HEK293 (cell line): ENCODE measurements around the gene FCAR.
"Not testable (repeated sequence)": the region's sequence is repeated elsewhere in the genome, so short reads cannot be mapped to it uniquely, and the experiment has no call there.

Experiments used
- CTCF ChIA-PET: fragments of 350-600 bp; formaldehyde crosslinking; extraction: SDS; loops from one replicate; lab custom pipeline; 2021; ENCODE audit warnings: antibody characterized with exemption; lab: Yijun Ruan, JAX
- POLR2A ChIA-PET: fragments of 300-600 bp; formaldehyde crosslinking; extraction: SDS; loops from one replicate; lab custom pipeline; 2020; ENCODE audit warnings: antibody characterized with exemption, inconsistent platforms; lab: Yijun Ruan, JAX
- H3K27ac ChIP-seq: fragments of 200-500 bp; sonication (Bioruptor generic); 2 replicates; pipeline ENCODE4 v1.5.1; 2014; ENCODE audit warnings: low read depth, low read length, control low read depth, inconsistent platforms; ENCODE audit errors: extremely low read depth
- H3K36me3 ChIP-seq, 2 experiments: fragments of 200-500 bp in 1 of 2; sonication (Bioruptor generic) in 1 of 2; 1 replicate in 1 of 2; 2 replicates in 1 of 2; pipeline ENCODE4 v1.5.1; 2014 to 2017; ENCODE audit warnings: inconsistent platforms in 2 of 2, low read length in 2 of 2; ENCODE audit not compliant: control insufficient read depth in 2 of 2, insufficient read depth in 1 of 2
- H3K4me1 ChIP-seq: fragments of 200-500 bp; sonication (Bioruptor generic); 2 replicates; pipeline ENCODE4 v1.5.1; 2014; ENCODE audit warnings: mild to moderate bottlenecking, low read length, inconsistent platforms; ENCODE audit not compliant: control insufficient read depth, insufficient read depth
- H3K4me3 ChIP-seq: 2 replicates; pipeline ENCODE4 v1.5.1; 2011; ENCODE audit warnings: low read depth, mild to moderate bottlenecking, control low read depth, low read length, moderate library complexity
- H3K9me3 ChIP-seq: fragments of 200-500 bp; sonication (Bioruptor generic); 2 replicates; pipeline ENCODE4 v1.5.1; 2014; ENCODE audit warnings: low read depth, low read length, inconsistent platforms; ENCODE audit not compliant: control insufficient read depth, insufficient read depth
- HOXC10 ChIP-seq: sonication (generic); formaldehyde crosslinking; IDR thresholded peaks from 2 replicates; pipeline ENCODE4 v1.8.1; 2023; ENCODE audit warnings: mild to moderate bottlenecking, missing genetic modification reagents
- SCRT1 ChIP-seq: fragments of 450-650 bp; formaldehyde crosslinking; IDR thresholded peaks from 2 replicates; pipeline ENCODE4 v1.5.1; 2016; ENCODE audit warnings: missing biosample characterization, missing genetic modification characterization, borderline replicate concordance
- ZNF302 ChIP-seq: fragments of 450-650 bp; formaldehyde crosslinking; IDR thresholded peaks from 2 replicates; pipeline ENCODE4 v1.5.1; 2016; ENCODE audit warnings: missing biosample characterization, missing genetic modification characterization, low read depth
- ZNF624 ChIP-seq: fragments of 450-650 bp; formaldehyde crosslinking; IDR thresholded peaks from 2 replicates; pipeline ENCODE4 v1.5.1; 2017; ENCODE audit warnings: missing biosample characterization, missing genetic modification characterization
- TF ChIP-seq, protein P1 (sequence below): fragments of 450-650 bp; IDR thresholded peaks from 2 replicates; pipeline ENCODE4 v1.5.1; 2018; ENCODE audit warnings: missing biosample characterization, missing genetic modification characterization

Gene FCAR

DNA sequence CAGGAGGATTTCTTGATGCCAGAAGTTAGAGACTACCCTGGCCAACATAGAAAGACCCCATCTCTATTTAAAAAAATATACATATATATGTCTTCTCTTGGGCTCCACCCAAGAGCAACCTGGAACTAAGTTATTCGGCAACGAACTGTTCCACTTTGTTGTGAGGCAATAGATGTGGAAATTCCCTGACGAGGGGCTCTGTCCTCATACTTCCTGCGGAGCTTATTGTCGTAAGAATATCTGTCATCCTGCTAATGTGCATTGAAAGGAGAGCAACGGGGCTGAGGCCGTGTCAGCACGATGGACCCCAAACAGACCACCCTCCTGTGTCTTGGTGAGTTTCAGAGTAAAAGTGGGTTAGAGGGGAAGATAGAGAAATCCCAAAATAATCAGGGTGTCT, at the start of gene FCAR:
Gene FCAR (plus strand): TSS at position 246 of the 400 bp plus-strand sequence. CDS start 55 bp downstream, at position 301.
- H3K9me3 ChIP-seq, result no peaks in the 10 kb centered on the region
- CTCF ChIA-PET, result interaction anchor here (0.6 to 2.7 kb wide), 2 partner anchors 199 to 545 kb away, joined by 3 to 9 read pairs; no protein-coding TSS in a partner anchor
- POLR2A ChIA-PET, result no interaction called here

DNA sequence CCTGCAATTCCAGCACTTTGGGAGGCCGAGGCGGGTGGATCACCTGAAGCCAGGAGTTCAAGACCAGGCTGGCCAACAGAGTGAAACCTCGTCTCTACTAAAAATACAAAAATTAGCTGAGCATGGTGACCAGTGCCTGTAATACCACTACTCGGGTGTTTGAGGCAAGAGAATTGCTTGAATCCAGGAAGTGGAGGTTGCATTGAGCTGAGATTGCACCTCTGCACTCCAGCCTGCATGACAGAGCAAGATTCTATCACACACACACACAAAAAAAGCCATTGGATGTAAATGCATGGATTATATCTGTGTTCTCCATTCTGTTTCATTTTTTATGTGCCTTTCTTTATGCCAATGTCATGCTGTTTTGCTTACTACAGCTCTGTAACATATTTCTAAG, 49.6 kb upstream of the FCAR start:
- CTCF ChIA-PET, H3K9me3 ChIP-seq, POLR2A ChIA-PET: not testable (repeated sequence)

More for the DNA sequence above, at the start of gene FCAR:
- Histone ChIP-seq H3K36me3 (no peaks in the 10 kb centered on the region), H3K4me3 (no peak within 1 kb of the TSS), H3K4me1 (no peaks in the 10 kb centered on the region), H3K27ac (no peak within 1 kb of the TSS)
- TF ChIP-seq ZNF302 (tag by site-specific recombination) (no peak), SCRT1 (tag by site-specific recombination) (no peak), ZNF624 (tag by site-specific recombination) (no peak), HOXC10 (no peak)
- TF ChIP-seq, protein P1, sequence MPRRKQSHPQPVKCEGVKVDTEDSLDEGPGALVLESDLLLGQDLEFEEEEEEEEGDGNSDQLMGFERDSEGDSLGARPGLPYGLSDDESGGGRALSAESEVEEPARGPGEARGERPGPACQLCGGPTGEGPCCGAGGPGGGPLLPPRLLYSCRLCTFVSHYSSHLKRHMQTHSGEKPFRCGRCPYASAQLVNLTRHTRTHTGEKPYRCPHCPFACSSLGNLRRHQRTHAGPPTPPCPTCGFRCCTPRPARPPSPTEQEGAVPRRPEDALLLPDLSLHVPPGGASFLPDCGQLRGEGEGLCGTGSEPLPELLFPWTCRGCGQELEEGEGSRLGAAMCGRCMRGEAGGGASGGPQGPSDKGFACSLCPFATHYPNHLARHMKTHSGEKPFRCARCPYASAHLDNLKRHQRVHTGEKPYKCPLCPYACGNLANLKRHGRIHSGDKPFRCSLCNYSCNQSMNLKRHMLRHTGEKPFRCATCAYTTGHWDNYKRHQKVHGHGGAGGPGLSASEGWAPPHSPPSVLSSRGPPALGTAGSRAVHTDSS, result no peak

DNA sequence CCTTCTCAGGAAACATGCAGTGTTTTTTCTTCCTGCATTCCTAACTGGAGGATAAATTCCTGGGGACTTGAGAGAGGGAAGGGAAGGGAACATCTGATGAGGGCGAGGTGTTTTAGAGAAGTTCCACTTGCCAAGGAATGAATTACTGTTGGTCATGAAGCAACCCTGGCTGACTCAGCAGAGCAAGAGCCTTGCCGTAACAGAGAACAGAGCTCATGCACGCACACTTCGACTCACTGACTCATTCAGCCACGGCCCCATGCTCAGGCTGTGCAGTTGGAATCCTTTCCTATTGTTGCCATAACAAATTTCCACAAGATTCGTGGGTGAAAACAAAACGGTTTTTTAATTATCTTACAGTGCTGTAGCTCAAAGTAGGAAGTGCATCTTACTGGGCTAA, 48.7 kb upstream of the FCAR start:
- CTCF ChIA-PET, H3K27ac ChIP-seq, H3K4me3 ChIP-seq, H3K9me3 ChIP-seq, POLR2A ChIA-PET, H3K4me1 ChIP-seq, H3K36me3 ChIP-seq: not testable (repeated sequence)

More for the DNA sequence above, 49.6 kb upstream of the FCAR start:
- not testable (repeated sequence) for H3K4me1 ChIP-seq, H3K4me3 ChIP-seq, H3K36me3 ChIP-seq, H3K27ac ChIP-seq

DNA sequence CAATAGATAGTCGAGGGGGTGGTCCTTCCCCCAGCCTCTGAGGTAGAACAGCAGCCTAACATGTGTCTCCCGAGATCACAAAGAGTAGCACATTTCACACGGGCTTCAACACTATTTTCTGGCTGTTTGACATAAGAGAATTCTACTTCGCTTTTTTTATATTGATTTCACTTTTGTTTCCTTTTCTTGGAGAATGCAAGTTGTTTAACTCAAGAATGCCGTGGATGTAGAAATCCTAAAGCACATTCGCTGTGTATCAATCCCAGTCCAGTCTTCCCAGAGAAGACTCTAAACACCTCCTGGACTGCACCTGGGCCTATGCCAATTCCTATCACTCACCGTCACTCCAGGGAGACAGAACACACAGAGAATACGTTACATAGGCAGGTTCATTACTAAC, 46.0 kb upstream of the FCAR start:
- H3K27ac ChIP-seq, H3K4me1 ChIP-seq, H3K36me3 ChIP-seq, H3K9me3 ChIP-seq, H3K4me3 ChIP-seq, POLR2A ChIA-PET, CTCF ChIA-PET: not testable (repeated sequence)

DNA sequence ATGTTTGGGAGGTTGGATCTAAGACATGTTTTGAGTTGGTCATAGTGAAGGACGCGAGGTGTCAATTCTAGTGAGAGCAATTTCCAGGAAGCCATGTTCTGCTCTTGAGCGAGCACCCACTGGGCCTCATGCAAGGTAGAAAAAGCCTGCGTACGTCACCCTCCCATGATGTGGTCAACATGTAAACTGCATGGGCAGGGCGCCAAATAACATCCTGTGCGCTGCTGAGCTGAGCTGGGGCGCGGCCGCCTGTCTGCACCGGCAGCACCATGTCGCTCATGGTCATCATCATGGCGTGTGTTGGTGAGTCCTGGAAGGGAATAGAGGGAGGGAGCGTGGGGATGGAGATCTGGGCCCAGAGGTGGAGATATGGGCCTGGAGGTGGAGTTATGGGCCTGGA, 41.5 kb upstream of the FCAR start, which contains the start of gene KIR2DS4:
Gene KIR2DS4 (plus strand): TSS at position 181 of the 400 bp plus-strand sequence.
- POLR2A ChIA-PET, H3K4me1 ChIP-seq, CTCF ChIA-PET, H3K4me3 ChIP-seq, H3K9me3 ChIP-seq, H3K36me3 ChIP-seq, H3K27ac ChIP-seq: not testable (repeated sequence)

DNA sequence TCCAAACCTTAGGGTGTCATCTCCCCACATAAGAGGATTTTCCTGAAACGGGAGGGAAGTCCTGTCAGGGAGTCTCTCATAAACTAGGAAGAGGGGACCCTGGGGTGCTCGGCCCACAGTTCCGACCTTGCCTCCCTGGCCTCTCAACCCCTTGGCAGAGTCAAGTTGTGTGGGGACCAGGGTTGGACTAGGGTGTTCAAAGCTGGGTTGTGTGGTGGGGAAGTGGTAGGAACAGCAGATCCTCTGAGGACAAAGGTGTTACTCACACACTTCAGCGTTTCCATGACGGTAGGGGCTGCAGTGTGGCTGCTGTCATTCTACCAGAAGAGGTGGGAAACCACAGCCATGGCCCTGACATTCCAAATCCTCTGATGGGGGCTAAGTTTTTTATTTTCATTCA, 38.9 kb upstream of the FCAR start:
- H3K36me3 ChIP-seq, POLR2A ChIA-PET, H3K9me3 ChIP-seq, H3K27ac ChIP-seq, H3K4me1 ChIP-seq, H3K4me3 ChIP-seq: not testable (repeated sequence)
- CTCF ChIA-PET, result interaction anchor here (0.6 kb wide), 1 partner anchor 356 kb away, joined by 5 read pairs; no protein-coding TSS in a partner anchor

DNA sequence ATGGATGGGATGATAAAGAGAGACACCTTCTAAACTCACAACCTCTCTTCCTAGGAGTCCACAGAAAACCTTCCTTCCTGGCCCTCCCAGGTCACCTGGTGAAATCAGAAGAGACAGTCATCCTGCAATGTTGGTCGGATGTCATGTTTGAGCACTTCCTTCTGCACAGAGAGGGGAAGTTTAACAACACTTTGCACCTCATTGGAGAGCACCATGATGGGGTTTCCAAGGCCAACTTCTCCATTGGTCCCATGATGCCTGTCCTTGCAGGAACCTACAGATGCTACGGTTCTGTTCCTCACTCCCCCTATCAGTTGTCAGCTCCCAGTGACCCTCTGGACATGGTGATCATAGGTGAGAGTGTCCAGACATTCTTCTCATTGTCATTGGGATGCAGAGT, 36.5 kb upstream of the FCAR start:
- H3K36me3 ChIP-seq, H3K4me1 ChIP-seq, H3K4me3 ChIP-seq, CTCF ChIA-PET, POLR2A ChIA-PET, H3K9me3 ChIP-seq, H3K27ac ChIP-seq: not testable (repeated sequence)

DNA sequence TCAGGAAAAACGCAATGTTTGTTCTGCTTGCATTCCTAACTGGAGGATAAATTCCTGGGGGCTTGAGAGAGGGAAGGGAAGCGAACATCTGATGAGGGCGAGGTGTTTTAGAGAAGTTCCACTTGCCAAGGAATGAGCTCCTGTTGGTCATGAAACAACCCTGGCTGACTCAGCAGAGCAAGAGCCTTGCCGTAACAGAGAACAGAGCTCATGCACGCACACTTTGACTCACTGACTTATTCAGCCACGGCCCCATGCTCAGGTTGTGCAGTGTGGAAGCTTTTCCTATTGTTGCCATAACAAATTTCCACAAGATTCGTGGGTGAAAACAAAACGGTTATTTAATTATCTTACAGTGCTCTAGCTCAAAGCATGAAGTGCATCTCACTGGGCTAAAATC, 30.9 kb upstream of the FCAR start:
- H3K36me3 ChIP-seq, H3K27ac ChIP-seq, CTCF ChIA-PET, H3K4me3 ChIP-seq, POLR2A ChIA-PET, H3K9me3 ChIP-seq, H3K4me1 ChIP-seq: not testable (repeated sequence)

DNA sequence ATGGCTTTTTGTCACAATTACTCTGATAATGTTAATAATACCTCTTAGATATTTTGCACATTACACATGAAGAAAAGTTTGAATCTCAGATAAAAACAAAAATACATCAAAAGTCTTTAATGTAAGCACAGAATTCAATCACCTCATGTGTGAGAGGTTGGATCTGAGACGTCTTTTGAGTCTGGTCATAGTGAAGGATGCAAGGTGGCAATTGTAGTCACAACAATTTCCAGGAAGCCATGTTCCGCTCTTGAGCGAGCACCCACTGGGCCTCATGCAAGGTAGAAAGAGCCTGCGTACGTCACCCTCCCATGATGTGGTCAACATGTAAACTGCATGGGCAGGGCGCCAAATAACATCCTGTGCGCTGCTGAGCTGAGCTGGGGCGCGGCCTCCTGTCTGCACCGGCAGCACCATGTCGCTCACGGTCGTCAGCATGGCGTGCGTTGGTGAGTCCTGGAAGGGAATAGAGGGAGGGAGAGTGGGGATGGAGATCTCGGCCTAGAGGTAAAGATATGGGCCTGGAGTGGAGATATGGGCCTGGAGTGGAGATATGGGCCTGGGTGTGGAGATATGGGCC, 23.9 kb upstream of the FCAR start, which contains the start of gene KIR3DL2:
Gene KIR3DL2 (plus strand): TSS at position 383 of the 580 bp plus-strand sequence. CDS start 33 bp downstream, at position 416.
- H3K9me3 ChIP-seq, H3K27ac ChIP-seq, H3K4me3 ChIP-seq, H3K4me1 ChIP-seq, CTCF ChIA-PET, POLR2A ChIA-PET, H3K36me3 ChIP-seq: not testable (repeated sequence)
